G401 (cell line): ENCODE data around the gene INIP. TPM values are rescaled to one million over a fixed set of nuclear protein-coding genes. Genes with fewer than 3 reads are reported as not detected.
A peak's percentile ranks its signal among the peaks of the same experiment; 100 is the strongest.
"Not testable (repeated sequence)": the region's sequence is repeated elsewhere in the genome, so short reads cannot be mapped to it uniquely, and the experiment has no call there.

Experiments
- DNase-seq: peaks from one replicate; pipeline ENCODE4 v3.0.0-alpha.2; 2015; ENCODE audit warnings: low spot score
- in situ Hi-C: cut with HindIII; loops from 2 replicates; pipeline ENCODE4 v1.10.0; 2016; ENCODE audit warnings: low sequenced_read_pairs, mixed read lengths
- total RNA-seq: library from RNA; depleted of rRNA; stranded (reverse); fragments of >200 nt; shearing (Covaris generic); gene quantifications from 2 replicates; pipeline ENCODE4 v1.2.3, GENCODE V29; 2014

Gene INIP
- total RNA-seq, 1 experiment from 2014 or later, result 28.1 TPM

GRCh38 chr9:112747094-112747493 lies 29.2 kb upstream of the INIP start:
- DNase-seq, result no peak
- in situ Hi-C loops, result no loop called here

- no peak for DNase-seq
- in situ Hi-C loops, result no loop called here
These were observed 26.3 kb upstream of the INIP start for GRCh38 chr9:112744177-112744576.

- in situ Hi-C loops, result no loop called here
- no peak for DNase-seq
These were observed 25.4 kb upstream of the INIP start for GRCh38 chr9:112743216-112743836.

- in situ Hi-C loops, result no loop called here
- no peak for DNase-seq
These were observed 17.0 kb upstream of the INIP start for GRCh38 chr9:112734892-112735291.

GRCh38 chr9:112731971-112732370 lies 14.1 kb upstream of the INIP start:
- DNase-seq, result no peak
- in situ Hi-C loops, result no loop called here

GRCh38 chr9:112728401-112728800 lies 10.5 kb upstream of the INIP start:
- in situ Hi-C loops, result no loop called here
- no peak for DNase-seq

GRCh38 chr9:112726428-112726827 lies 8.5 kb upstream of the INIP start:
- in situ Hi-C loops, result no loop called here
- DNase-seq, result no peak

- no peak for DNase-seq
- in situ Hi-C loops, result no loop called here
These were observed 8.0 kb upstream of the INIP start for GRCh38 chr9:112725961-112726360.

GRCh38 chr9:112722749-112723148 lies 4.8 kb upstream of the INIP start:
- in situ Hi-C loops, result not testable (repeated sequence)

GRCh38 chr9:112720113-112720780 lies 2.3 kb upstream of the INIP start:
- no peak for DNase-seq
- in situ Hi-C loops, result no loop called here

More at GRCh38 chr9:112722749-112723148, 4.8 kb upstream of the INIP start:
- not testable (repeated sequence) for DNase-seq

GRCh38 chr9:112719696-112720095 lies 1.8 kb upstream of the INIP start:
- DNase-seq, result no peak
- in situ Hi-C loops, result no loop called here

GRCh38 chr9:112719241-112719691 lies 1.3 kb upstream of the INIP start:
- in situ Hi-C loops, result no loop called here
- peak; percentile 21 for DNase-seq

- in situ Hi-C loops, result no loop called here
- DNase-seq, result no peak
These were observed 5.2 kb downstream of the INIP start for GRCh38 chr9:112712678-112713077.

GRCh38 chr9:112711050-112711689 lies 6.7 kb downstream of the INIP start:
- in situ Hi-C loops, result no loop called here
- peak; percentile 57 for DNase-seq

GRCh38 chr9:112705768-112706427 lies 12.0 kb downstream of the INIP start:
- peak; percentile 77 for DNase-seq
- in situ Hi-C loops, result no loop called here

- no peak for DNase-seq
- in situ Hi-C loops, result no loop called here
These were observed 14.6 kb downstream of the INIP start for GRCh38 chr9:112703304-112703703.

GRCh38 chr9:112700085-112700484 lies 17.8 kb downstream of the INIP start:
- in situ Hi-C loops, result no loop called here
- DNase-seq, result no peak

GRCh38 chr9:112699230-112699629 lies 18.7 kb downstream of the INIP start:
- no peak for DNase-seq
- in situ Hi-C loops, result no loop called here

GRCh38 chr9:112696461-112696860 lies 21.5 kb downstream of the INIP start:
- in situ Hi-C loops, result no loop called here
- no peak for DNase-seq
